Inflammatory macrophage (primary cell): Measurements from ENCODE around the gene TBC1D7.
"Not testable (repeated sequence)": the region's sequence is repeated elsewhere in the genome, so short reads cannot be mapped to it uniquely, and the experiment has no call there.

Source experiments
- DNase-seq, 2 donors: peaks; one replicate each; pipeline ENCODE4 v3.0.0-alpha.2; 2020 to 2022

The TBC1D7 gene

DNA sequence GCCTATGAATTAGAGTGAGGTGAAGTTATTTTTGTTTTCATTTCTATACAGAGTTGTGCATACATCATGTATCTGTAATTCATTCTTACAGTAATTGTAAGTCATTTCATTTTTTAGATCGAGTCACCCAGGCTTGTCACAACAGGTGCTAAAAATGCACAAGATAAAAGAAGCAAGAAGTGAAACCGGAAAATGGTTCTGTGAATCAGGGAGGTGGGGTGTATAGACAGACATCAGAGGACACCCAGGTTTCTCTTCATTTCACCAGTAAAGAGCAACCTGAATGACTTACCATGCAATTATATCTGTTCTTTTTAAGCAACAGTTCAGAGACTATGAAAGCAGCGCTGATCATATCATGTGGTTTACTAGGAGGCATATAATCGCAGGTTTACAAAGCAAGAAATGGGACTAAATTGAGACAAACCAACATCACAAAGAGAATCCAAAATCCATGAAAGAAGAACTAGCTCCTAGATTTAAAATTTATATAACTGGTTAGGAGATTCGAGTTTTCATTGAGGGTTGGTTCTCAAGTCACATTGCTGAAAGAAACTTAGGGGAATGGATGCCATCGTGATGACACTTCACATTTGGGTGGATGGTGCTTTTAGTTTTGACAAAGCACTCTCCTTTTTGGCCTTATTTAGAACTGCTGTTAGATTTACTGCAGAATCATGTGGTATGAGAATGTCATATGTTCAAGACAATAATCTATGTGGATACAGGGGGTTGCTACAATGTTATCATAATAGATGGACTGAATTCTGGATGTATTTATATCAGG is 27.9 kb upstream of the TBC1D7 start:
- no peak for DNase-seq

DNA sequence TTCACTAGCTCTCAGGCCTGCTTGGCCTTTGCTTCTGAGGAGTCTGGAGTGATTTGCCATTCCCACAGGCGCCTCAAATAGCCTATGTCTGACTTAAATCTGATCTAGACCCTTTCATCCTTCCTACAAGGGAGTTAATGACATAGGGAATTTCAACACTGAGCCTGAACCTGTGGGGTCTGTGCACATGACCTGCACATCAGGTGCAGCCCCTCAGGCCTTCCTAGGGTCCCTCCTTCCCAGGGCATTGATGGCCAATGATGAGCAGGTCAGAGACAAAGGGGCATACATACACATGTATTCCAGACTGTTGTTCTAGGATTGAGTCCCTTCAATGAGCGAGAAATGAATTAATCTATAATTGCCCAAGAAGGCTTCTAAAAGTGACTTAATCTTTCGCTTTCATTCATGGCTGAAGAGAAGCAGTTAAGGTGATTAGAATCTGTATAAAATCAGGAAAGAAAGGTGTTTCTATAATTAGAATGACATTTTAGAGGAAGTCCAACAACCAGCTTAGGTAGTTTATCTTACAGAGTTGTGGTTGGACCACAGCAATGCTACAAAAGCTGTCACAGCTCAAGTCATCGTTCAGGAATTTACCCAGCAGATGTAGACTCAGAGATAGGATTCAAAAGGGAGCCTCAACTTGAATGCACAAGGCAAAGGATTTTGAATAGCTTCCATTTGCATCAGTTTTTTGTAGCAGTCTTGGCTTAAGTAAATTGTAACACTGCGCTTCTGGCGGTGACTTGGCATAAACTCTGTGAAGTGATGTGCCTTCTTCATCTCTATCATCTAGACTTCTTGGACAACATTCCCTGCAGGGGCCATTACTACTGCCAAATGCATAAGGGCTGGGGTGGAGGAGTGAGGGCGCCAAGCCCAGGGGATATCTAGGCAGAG is 27.0 kb upstream of the TBC1D7 start:
- DNase-seq: no peak

DNA sequence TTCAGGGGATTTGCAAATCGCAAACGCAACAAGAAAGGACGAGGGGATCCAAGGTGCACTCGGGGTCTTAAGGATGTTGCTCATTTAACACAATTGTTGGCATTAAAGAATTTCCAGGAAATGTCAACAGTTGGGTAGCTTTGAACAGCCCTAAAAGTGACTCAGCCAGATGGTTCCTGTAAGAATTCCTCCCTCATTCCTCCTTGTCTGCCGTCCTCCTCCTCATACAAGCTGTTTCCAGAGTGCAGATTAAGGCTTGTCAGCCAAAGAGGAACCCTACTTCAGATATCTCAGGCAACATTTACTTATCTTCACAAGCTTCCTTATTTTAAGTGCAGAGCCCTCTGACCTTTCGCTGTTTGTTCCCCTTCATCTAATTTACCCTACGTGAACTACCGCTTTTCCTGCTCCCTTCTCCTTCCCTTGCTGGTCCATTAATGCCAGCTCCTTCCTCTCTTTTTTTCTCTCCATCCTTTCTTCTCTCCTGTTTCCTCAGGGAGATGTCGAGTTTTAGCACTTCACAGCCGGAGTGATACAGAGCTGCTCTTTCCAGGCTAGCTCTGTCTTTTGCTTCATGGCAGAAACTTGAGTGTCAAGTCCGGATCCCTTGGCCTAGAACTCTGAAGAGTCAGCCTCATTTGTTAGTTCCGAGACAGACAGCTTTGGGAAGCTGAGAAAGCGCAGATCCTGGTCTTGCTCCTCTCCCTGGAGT is 26.1 kb upstream of the TBC1D7 start:
- DNase-seq: peak; percentile 79 to 80

- DNase-seq: no peak
Observed at GRCh38 chr6:13352165-13352564, 23.8 kb upstream of the TBC1D7 start.

DNA sequence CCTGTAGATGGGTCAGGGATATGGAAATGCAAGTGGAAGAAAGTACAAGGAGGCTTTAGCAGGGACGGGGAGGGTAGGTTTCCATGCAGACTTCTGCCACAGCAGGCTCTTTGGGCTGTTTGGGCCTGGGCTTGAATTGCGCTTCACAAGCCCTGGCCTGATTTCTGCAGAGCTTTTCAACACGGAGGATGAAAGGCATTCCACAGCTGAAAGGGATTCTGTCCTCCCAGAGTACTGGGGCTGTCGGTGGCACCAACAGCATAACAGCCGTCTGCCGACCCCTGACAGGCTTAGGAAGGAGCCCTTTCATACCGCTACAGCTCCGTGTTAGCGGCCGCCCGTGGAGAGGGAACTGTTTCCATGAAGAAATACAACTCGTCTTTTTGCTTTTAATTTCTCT is 22.9 kb upstream of the TBC1D7 start:
- DNase-seq: no peak

- DNase-seq: no peak
Observed at GRCh38 chr6:13349811-13350506, 21.6 kb upstream of the TBC1D7 start.

GRCh38 chr6:13348334-13349113 is 20.2 kb upstream of the TBC1D7 start:
- DNase-seq: no peak

GRCh38 chr6:13346245-13346644 is 17.9 kb upstream of the TBC1D7 start:
- DNase-seq: no peak

- no peak for DNase-seq
Observed at GRCh38 chr6:13342414-13343019, 14.2 kb upstream of the TBC1D7 start.

DNA sequence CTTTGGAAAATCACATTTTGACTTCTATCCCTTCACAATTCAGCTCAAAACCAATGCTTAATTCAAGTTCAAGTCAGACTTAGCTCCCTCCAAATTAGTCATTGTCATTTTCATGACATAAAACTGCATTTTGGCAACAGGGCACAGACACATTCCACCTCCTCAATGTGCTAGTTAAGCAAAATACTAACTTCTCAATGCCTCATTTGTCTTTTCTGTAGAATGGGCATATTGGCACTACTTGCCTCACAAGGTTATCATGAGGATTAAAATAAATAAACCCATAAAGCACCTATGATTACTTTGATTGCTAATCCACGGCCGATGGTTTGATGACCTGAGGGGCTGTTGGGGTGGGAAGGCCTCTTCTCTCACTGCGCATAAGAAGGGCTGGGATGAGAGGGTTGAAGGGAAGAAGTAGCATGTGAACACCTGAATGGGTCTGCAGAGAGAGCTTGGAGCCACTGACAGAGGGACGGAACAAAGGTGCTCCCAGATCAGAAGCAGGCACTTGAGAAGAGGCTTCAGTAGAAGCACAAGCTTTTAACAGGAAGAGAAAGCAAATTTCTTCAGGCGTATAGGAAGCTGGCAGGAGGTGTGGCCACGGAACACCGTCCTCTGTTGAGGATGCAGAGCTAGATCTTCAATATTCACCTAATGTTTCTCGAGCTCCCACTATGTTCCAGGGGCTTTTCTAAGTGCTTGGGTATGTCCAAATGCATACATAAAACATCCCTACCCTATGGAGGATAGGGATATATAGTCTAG is 11.7 kb upstream of the TBC1D7 start:
- DNase-seq: peak; percentile 40 to 47

DNA sequence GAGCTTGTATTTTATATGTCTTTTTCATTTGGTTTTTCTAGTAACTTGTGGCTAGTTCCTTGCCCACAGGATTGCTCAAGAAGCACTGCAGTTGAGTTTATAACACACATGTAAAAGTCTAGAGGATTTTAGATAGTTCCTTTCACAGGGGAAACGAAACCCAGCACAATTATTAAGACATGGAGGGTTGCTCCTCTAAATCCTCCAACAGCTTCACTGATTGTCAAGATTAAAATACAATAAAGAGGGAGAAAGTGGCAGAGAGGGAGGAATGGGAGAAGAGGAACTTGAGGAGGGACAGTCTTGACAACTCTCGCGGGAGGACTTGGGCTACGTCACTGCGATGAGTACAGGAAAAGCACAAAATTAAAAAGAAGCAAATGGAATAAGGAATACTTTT is 9.7 kb upstream of the TBC1D7 start:
- peak; percentile 63 to 80 for DNase-seq

DNA sequence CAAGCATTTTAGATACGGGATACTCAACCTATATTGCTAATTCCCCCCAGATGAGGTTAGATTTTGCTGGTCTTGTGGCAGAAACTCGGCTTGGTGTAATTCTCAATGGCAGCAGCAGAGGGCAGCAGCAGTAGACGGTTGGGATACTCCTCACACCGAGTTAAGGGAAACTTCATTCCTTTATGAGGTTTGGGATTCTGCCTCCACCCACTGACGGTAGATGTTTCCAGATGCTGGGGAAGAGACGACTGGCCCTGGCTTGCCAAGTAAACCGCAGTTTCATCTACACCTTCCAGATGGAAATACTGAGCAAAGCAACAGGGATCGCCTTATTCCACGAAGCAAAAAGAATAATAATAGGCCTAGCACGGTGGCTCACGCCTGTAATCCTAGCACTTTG is 8.2 kb upstream of the TBC1D7 start:
- DNase-seq: peak; percentile 76 to 80

DNA sequence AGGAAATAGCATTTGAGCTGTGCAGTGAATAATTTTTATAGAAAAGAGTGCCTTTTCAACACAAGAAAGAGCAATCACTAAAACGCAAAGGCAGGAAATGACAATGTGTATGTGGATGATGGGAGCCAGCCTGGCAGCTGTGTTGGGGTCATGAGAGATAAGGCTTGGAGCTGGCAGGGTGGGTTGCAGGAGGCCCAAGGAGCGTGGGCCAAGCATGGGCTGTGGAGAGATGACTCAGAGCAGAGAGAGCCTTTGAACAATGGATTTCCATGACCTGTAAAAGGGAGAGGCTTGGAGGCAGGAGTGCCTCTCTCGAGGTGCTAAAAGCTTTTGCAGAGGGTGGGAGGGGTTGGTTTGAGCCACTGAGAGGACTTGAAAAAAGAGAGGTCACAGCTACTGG is 6.6 kb upstream of the TBC1D7 start:
- no peak for DNase-seq

DNA sequence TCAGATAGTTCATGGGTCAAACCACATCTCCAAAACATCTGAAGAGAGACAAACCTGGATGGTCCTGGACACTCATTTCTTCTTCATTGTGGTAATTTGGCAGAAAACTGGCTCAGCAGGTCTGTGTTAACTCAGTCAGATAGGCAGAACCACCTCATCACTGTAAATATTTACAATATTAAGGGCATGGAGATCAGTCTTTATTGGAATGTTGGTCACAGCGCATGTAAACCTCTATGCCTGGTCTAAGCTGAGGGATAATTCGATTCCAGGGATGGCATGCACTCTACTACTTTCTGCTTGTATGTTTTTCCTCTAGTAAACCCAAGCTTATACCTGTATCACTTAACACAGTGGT is 4.0 kb upstream of the TBC1D7 start:
- DNase-seq: no peak

DNA sequence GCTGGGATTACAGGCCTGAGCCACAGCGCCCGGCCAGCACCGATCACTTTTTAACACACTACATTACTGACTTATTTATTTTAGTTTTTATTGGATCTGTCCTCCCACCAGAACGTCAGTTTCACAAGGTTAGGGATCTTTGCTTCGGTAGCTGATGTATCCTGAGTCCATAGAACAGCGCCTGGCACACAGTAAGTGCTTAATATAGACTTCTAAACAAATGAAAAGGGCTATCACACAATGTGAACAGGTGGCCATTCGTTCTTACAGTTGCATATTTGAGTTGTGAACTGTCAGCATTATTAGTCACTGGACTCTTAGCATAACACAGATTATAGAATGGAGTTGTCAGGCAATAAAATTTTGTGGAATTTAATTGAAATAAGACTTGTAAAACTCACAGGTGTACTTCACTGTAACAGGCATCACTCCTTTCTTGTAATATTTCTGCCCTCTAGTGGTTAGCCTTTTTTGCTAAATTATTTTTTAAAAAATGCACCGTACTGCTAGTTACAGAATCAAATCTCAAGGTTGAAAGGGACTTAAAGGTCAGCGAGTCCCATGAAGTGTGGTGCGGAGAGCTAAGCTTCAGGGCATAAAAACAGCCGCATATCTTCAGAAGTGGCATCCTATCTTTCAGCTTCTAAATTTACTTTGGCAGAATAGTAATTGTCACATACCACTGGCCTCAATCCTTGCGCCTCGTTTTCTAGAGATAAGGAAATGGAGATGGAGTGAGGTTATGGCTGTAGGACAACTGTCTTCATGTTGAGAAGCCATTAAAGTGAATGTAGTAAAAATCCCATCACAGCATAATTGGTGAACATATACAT is 3.4 kb upstream of the TBC1D7 start:
- DNase-seq: peak; percentile 22 to 61

GRCh38 chr6:13328875-13329183 is 492 bp upstream of the TBC1D7 start:
- DNase-seq: no peak

DNA sequence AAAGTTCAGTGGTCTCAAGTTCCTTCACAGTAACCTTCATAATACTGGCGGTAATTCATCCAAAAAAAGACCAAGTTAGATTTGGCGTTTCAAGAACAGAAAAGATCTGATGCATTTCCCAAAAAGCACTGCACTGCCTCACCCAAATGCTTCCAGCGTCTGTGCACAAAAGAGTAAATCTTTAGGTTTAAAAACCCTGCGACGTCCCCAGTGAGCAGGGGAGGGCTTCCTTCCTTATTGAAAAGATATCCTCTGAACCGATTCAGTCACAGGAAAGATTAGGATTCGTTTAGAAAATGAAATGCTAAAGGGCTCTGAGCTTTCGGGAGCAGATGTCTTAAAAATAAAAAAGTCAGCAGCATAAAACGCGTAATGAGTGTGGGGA is 654 bp downstream of the TBC1D7 start:
- DNase-seq: peak in 1 of 2 donors; percentile 30

DNA sequence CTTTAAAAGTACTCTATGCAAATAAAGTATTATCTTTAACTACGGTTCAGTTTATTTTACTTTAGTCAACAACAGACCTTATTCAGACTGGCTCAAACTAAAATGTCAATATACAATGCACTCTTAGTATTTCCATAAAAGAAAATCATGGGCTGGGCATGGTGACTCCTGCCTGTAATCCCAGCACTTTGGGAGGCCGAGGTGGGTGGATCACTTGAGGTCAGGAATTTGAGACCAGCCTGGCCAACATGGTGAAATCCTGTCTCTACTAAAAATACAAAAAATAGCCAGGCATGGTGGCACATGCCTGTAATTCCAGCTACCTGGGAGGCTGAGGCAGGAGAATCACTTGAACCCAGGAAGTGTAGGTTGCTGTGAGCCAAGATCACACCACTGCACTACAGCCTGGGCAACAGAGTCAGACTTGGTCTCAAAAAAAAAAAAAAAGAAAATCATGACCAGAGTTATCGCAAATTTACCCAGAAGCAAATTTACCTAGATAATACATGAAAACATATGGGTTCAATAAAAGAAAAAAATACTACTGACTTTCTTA is 2.2 kb downstream of the TBC1D7 start:
- not testable (repeated sequence) for DNase-seq

GRCh38 chr6:13319891-13320564 is 8.3 kb downstream of the TBC1D7 start:
- DNase-seq: no peak
